ENCODE measurements around the gene DKK3.

Gene DKK3

DNA sequence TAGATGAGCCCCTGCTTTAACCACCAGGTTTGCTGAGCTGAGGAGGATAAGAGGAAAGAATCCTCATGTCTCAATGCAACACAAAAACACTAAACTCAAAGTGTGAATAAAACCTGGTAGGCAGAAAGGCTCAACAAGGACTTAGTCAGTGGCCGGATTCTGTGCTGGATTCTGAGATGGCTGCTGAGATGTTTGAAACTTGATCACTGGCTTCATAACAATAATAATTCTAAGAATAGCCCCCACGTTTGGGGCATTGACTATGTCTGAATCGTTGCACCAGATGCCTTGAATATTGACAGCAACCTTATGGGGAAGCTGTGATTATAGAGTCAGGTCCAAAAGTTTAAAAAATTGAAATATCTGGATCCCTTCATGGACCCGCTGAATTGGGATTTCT is 4.6 kb downstream of the DKK3 start:
- DNase-seq (ENCODE audit: insufficient read length, low spot score), result no peak
- no peak for TF ChIP-seq POLR2A (IDR thresholded peaks at IDR 0.05; ENCODE audit: low read depth, low read length)
- FAIRE-seq, result no peak

DNA sequence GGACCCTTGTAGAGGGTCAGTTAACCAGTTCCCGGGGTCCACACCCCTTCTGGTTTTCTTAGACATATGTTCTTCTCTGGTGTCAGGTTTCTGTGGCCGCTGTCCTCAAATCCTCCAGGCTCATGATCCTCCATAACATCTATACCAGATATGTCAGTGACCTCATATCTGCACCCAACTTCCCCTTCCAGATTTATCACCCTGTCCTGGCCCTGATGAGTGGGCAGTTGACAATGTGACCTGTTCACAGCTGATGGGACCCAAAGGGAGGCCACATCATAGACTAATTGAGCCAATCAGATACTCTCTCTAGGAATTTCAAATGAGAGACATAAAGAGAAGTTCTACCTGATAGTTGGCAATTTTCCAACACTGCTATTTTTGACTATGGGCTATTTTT is 5.1 kb downstream of the DKK3 start:
- no peak for TF ChIP-seq POLR2A (IDR thresholded peaks at IDR 0.05; ENCODE audit: low read depth, low read length)
- DNase-seq (ENCODE audit: insufficient read length, low spot score) (no peak), FAIRE-seq (no peak)

DNA sequence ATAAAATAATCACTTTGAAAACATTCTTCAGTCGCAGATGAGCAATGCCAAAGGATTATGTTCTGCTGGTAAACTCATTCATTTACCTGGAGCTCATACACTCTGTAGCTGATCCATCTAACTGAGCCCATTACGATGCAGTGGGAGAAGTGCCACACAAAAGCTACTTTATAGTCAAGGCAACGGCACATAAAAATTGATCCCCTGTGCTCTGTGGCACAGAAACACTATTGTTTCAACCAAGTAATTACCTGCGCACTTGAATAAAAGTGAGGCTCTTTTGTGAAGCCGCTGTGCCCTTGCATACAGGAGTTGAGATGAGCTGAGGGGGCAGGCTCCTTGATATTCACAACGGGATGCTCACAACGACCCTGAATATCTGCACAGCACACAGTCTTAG is 7.2 kb downstream of the DKK3 start:
- FAIRE-seq (no peak), DNase-seq (ENCODE audit: insufficient read length, low spot score) (no peak)
- no peak for TF ChIP-seq POLR2A (IDR thresholded peaks at IDR 0.05; ENCODE audit: low read depth, low read length)

DNA sequence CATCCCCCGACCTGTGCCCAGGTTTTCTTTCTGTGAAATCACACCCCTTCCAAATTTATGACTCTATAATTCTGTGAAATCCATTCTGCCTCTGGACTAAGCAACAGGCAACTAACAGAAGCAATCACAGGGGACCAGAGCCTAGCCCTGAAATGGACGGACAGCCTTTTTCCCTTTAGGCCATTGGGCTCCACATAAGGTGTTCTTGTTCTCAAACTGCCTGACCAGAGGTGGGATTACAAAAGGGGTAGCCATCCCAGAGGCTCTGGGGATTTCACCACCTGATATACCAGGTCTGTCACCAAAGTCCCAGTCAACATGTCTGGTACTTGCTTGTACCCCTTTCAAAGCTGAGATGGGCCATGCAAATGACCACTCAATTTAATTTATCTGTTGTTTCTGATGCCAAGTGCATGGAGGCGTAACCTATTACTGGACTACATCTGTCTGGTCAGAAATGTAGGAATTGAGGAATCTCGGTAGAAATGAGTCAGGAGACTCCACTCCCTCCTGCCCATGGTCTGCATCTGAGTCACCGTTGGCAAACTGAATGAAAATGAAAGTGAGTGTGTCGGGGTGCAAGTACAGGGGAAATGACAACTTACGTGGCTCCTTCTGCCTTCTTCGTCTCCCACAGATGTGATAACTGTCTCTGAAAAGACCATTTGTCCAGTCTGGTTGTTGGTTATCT is 10.2 kb downstream of the DKK3 start:
- no peak for TF ChIP-seq POLR2A (IDR thresholded peaks at IDR 0.05; ENCODE audit: low read depth, low read length)
- FAIRE-seq, result peak; percentile 64
- peak; percentile 90 for DNase-seq (ENCODE audit: insufficient read length, low spot score)

DNA sequence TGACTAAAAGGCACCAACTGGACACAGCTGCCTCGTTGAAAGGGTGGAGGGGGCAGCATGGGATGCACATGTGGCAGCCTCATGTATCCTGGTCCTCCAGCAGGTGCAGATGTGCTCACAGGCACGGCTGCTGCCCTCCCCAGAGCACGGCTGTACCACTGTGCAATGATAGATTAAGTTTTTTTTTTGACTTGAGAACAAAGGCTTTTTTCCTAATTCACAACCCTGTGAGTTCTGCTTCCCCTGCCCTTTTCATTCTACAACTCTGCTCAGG is 11.4 kb downstream of the DKK3 start:
- FAIRE-seq (no peak), DNase-seq (ENCODE audit: insufficient read length, low spot score) (no peak)
- TF ChIP-seq POLR2A (IDR thresholded peaks at IDR 0.05; ENCODE audit: low read depth, low read length), result no peak

DNA sequence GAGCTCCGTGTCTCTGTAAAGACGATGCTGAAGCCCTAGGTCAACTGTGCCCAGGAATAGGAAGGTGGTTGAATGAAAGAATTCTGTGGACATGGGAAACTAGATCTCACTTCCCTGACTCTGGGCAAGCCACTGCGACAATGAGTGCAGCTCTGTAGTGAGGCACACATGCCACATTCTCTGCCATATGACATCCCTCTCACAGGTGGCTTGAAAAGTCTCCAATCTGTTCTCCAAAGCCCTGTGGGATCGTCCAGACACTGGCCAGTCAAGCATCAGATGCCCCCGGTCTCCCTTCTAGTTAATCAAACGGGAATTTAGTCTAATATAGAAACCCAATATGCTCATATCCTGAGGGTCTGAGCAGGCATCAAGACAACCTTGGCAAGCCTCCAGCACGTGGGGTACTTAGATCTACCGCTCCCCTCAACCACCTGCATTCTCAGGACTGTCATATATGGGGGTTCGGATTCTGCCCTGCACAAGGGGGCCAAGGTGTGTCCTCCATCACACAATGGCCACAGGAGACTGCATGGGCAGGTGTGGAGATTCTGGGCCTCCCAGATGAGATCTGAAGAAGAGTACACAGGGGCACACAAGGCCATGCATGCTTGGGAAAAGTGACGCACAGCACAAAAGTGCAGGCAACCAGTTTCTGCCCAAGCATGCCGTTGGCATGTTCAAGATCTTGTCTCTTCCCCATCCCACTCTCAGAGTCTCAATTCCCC is 11.9 kb downstream of the DKK3 start:
- FAIRE-seq (no peak), DNase-seq (ENCODE audit: insufficient read length, low spot score) (no peak)
- no peak for TF ChIP-seq POLR2A (IDR thresholded peaks at IDR 0.05; ENCODE audit: low read depth, low read length)

DNA sequence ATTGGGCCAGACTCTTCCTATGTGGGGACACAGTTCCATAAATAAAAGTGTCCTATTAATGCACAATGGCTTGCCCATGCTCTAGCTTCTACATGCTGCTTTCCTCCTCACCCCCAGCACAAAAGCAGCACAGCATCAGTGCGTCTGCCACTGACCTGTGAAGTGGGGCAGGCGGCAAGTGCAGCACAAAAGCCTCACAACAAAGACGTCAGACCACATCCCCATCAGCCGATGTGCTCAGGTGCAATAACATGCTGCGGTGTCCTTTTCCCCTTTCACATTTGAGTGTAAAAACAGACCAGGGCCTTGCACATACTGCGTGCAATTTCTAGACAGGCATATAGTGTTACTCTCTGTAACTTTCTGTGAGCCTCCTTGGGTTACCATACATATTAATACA is 12.8 kb downstream of the DKK3 start:
- no peak for TF ChIP-seq POLR2A (IDR thresholded peaks at IDR 0.05; ENCODE audit: low read depth, low read length)
- FAIRE-seq, result no peak

DNA sequence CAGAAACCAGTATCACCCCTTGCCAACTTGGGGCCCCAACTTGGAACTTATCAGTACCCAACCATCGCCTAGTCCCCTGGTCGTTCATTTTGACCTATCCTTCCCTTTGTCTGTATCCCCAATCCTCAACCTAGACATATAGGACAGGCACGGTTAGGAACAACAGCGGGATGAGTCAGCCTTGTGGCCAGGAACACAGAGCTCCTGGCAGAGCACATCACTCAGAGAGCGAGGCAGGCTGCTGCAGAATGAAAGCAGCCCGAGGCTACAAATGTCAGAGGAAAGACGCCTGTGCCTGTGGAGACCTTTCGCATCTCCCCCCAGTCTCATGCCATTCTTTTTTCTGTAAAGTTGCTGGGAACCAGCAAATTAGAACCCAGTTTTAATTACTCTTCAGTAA is 14.6 kb downstream of the DKK3 start:
- TF ChIP-seq POLR2A (IDR thresholded peaks at IDR 0.05; ENCODE audit: low read depth, low read length), result no peak
- DNase-seq (ENCODE audit: insufficient read length, low spot score) (peak; percentile 79), FAIRE-seq (no peak)

More for the DNA sequence above, 12.8 kb downstream of the DKK3 start:
- DNase-seq (ENCODE audit: insufficient read length, low spot score), result no peak

DNA sequence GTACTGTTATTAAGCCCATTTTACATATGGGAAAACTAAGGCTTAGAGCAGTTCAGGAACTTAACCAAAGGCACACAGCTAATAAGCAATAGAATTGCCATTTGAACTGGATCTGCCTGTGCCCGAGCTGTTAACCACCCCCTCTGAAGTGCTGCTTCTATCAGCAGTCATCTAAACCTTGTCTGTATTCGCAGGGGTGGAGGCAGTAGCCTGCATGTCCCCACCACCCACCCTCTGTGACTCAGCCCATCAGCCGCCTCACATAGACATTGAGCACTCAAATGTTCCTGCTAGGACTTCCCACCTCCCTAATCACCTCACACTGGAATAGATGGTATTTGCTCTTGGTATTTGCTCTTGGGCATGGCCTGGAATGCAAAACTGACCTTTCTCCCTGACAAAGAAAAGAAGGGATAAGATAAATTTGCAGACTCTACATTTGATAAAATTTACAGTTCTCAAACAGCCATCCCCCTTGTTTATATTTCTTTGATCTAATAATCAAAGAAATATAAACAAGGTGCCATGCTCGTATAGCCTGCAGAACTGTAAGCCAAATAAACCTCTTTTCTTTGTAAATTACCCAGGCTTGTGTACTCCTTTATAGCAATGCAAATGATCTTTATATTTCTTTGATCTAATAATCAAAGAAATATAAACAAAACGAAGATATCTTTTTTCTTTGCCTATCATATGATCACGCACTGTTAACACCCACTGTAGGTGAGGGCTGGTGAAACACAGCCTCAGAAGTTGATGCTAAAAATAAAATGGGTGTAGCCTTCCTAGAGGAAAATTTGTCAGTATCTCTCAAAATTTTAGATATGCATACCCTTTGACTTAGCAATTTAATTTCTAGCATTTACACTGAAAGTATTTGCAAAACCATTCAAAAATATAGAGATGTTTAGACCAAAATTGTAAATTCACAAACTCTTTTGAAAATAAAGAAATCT is 15.9 kb downstream of the DKK3 start:
- no peak for DNase-seq (ENCODE audit: insufficient read length, low spot score)
- no peak for FAIRE-seq

DNA sequence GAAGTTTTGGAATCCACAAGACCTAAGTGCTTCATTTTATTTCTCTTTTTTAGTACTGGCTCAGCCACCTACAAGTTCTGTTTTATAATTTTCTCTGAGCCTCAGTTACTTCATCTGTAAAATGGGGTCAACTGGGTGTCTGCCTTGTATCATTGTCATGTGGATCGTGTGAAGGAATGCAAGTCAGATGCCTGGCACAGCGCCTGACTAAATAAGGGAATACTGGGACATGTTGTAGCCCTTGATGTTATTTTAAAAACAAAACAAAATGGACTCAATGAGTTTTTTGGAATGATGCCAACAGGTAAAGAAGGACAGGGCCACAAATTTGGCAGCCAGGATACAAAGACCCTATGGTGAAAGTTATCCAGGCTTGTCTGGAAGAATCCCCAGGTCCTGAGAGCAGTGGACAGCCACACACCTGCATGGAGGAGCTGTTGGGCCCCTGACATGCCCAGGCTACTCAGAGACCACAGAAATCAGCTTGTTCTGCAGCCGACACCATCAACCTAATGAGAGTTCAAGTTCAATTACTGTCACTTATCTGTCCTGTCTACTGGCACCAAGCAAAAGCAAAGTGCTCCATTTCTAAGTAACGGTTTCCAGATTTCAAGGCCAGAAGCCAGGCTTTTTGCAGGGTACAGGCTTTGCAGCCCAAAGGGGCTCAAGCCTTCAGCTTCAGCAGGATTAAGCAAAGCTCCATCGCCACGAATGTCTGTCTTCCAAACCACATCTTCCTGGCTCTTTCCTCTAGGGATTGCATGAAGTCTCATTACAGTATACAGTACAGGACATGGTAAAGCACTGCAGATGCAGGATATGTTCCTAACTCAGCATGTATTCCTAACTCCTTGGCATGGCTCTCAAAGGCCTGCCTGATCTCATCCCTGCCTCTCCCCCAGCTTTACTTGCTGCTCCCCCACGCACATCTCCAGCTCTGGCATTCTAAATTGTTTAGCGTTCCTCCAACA is 18.4 kb downstream of the DKK3 start:
- FAIRE-seq, result no peak
- DNase-seq (ENCODE audit: insufficient read length, low spot score), result no peak
- no peak for TF ChIP-seq POLR2A (IDR thresholded peaks at IDR 0.05; ENCODE audit: low read depth, low read length)

More for the DNA sequence above, 15.9 kb downstream of the DKK3 start:
- TF ChIP-seq POLR2A (IDR thresholded peaks at IDR 0.05; ENCODE audit: low read depth, low read length), result no peak

DNA sequence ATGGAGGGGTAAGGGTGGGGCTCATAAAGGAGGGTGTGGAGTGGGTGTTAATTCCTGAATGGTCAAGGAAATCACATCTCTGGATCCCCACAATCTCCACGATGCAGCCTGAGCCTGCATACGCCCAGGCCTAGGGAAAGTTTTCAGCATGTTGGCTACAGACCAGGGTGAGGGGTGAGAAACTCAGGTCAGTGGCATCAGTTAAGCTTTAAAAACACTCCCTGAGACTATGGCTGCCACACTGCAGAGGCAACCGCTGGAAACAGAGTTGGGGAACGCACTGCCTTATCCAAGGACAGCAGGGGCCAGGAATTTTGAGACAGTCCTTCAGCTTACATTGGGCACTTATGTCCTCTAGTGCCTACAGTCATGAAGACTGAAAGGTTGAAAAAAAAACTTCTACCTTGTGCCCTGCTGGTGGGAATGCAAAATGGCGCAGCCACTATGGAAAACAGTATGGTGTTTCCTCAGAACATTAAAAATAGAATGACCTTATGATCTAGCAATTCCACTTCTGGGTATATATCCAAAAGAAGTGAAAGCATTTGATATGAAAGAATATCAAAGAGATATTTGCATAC is 19.7 kb downstream of the DKK3 start:
- TF ChIP-seq POLR2A (IDR thresholded peaks at IDR 0.05; ENCODE audit: low read depth, low read length), result no peak
- no peak for FAIRE-seq
- no peak for DNase-seq (ENCODE audit: insufficient read length, low spot score)

DNA sequence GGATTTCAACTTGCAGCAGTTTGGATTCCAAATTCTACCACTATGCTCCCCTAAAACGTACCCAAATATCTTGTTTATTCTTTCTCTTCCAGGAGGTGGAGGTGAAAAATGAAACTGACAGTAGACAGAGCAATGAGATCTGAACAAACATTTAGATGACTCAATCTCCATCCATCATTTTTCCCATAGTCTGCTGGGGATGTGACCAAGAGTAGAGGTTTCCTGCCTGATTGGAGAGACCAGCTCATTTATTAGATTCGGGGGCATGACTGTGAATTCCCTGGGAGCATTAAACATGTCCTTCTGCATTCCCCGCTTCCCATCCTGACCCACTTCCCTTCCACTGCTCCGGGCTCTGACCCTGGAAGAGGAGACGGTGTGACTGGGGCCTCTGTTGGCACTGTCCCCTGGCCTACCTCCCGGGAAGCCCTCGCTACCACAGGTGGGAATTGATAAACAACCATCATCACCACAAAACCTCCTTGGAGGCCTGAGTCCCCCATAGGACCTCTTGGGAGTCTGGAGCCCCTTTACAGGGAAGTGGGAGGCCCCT is 20.3 kb downstream of the DKK3 start:
- TF ChIP-seq POLR2A (IDR thresholded peaks at IDR 0.05; ENCODE audit: low read depth, low read length), result no peak
- DNase-seq (ENCODE audit: insufficient read length, low spot score) (no peak), FAIRE-seq (no peak)

All from H54 (cell line).